Measurements from ENCODE around the gene SAMD5. TPM values are rescaled to one million over a fixed set of nuclear protein-coding genes. Genes with fewer than 3 reads are reported as not detected.

Gene SAMD5
- total and polyA plus RNA-seq, 2 of the 8 experiments (the other 6 are each of a cell fraction or from before 2014, with no cell fraction given), result 0.02 to 0.04 TPM

DNA sequence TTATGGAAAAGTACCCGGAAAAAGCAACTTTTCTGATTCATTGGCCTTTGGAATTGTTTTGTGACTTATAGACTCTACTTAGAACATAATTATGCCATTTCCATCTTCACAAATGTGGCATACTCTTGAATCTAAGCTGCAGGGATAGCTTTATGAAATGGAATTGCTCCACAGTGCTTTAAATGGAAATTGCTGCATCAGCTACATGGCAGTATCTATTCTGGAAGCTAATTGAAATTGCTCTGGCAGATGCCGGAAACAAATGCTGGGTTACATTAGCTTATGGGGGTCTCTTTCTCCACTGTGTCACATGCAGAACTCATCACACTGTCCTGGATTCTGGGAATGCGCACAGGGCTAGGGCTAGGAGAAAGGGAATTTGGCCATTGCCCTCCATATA is 108.9 kb downstream of the SAMD5 start (continued):
- no peak for TF ChIP-seq EP300 (IDR thresholded peaks at IDR 0.05; ENCODE audit: borderline replicate concordance in 1 of 2, low read depth in 2 of 2, low read length in 2 of 2)
- no peak for TF ChIP-seq CBX8 (IDR thresholded peaks at IDR 0.05; ENCODE audit: borderline replicate concordance, low read depth, low read length)

All from H1 (cell line).